ENCODE measurements around the gene HSPB1. TPM values are rescaled to one million over a fixed set of nuclear protein-coding genes. Genes with fewer than 3 reads are reported as not detected.

Gene HSPB1
- total RNA-seq, 1 donor from 2014 or later: 235 TPM

- Mint-ChIP-seq H3K36me3 (peaks cover 43% of the 10 kb centered on the region), H3K4me1 (peaks cover 17% of the 10 kb centered on the region), H3K9me3 (no peaks in the 10 kb centered on the region), H3K27ac (peak overlapping the region; percentile 16), H3K27me3 (ENCODE audit: low read depth) (no peaks in the 10 kb centered on the region), H3K4me3 (no peak overlapping the region)
- TF ChIP-seq CTCF (IDR thresholded peaks at IDR 0.05; ENCODE audit: unreplicated experiment): no peak
- no peak for DNase-seq (ENCODE audit: low spot score in 2 of 2, unreplicated experiment in 2 of 2)
These were observed 38.2 kb downstream of the HSPB1 start for GRCh38 chr7:76340617-76341131.

GRCh38 chr7:76342222-76342621, 39.7 kb downstream of the HSPB1 start:
- peaks cover 13% of the 10 kb centered on the region for H3K4me1 Mint-ChIP-seq
- no peaks in the 10 kb centered on the region for H3K9me3 Mint-ChIP-seq
- H3K27ac Mint-ChIP-seq: peak overlapping the region; percentile 27
- no peaks in the 10 kb centered on the region for H3K27me3 Mint-ChIP-seq (ENCODE audit: low read depth)
- peaks cover 51% of the 10 kb centered on the region for H3K36me3 Mint-ChIP-seq
- no peak for DNase-seq (ENCODE audit: low spot score in 2 of 2, unreplicated experiment in 2 of 2)
- no peak for TF ChIP-seq CTCF (IDR thresholded peaks at IDR 0.05; ENCODE audit: unreplicated experiment)
- H3K4me3 Mint-ChIP-seq: no peak overlapping the region

- H3K27ac Mint-ChIP-seq: no peak overlapping the region
- peaks cover 13% of the 10 kb centered on the region for H3K4me1 Mint-ChIP-seq
- peaks cover 50% of the 10 kb centered on the region for H3K36me3 Mint-ChIP-seq
- H3K4me3 Mint-ChIP-seq: no peak overlapping the region
- no peak for DNase-seq (ENCODE audit: low spot score in 2 of 2, unreplicated experiment in 2 of 2)
- H3K27me3 Mint-ChIP-seq (ENCODE audit: low read depth): no peaks in the 10 kb centered on the region
- no peaks in the 10 kb centered on the region for H3K9me3 Mint-ChIP-seq
- no peak for TF ChIP-seq CTCF (IDR thresholded peaks at IDR 0.05; ENCODE audit: unreplicated experiment)
These were observed 40.9 kb downstream of the HSPB1 start for GRCh38 chr7:76343294-76343930.

- Mint-ChIP-seq H3K27ac (no peak overlapping the region), H3K36me3 (peaks cover 49% of the 10 kb centered on the region), H3K4me3 (no peak overlapping the region), H3K9me3 (no peaks in the 10 kb centered on the region), H3K4me1 (peaks cover 13% of the 10 kb centered on the region), H3K27me3 (ENCODE audit: low read depth) (no peaks in the 10 kb centered on the region)
- TF ChIP-seq CTCF (IDR thresholded peaks at IDR 0.05; ENCODE audit: unreplicated experiment): no peak
- DNase-seq (ENCODE audit: low spot score in 2 of 2, unreplicated experiment in 2 of 2): no peak
These were observed 41.5 kb downstream of the HSPB1 start for GRCh38 chr7:76343931-76344321.

GRCh38 chr7:76346097-76346496, 43.6 kb downstream of the HSPB1 start:
- H3K27ac Mint-ChIP-seq: no peak overlapping the region
- H3K9me3 Mint-ChIP-seq: peaks cover 2% of the 10 kb centered on the region
- peaks cover 53% of the 10 kb centered on the region for H3K36me3 Mint-ChIP-seq
- TF ChIP-seq CTCF (IDR thresholded peaks at IDR 0.05; ENCODE audit: unreplicated experiment): no peak
- no peak for DNase-seq (ENCODE audit: low spot score in 2 of 2, unreplicated experiment in 2 of 2)
- peaks cover 7% of the 10 kb centered on the region for H3K4me1 Mint-ChIP-seq
- H3K27me3 Mint-ChIP-seq (ENCODE audit: low read depth): no peaks in the 10 kb centered on the region
- no peak overlapping the region for H3K4me3 Mint-ChIP-seq

All from mesothelial cell of epicardium (in vitro differentiated cells).